MG63 (cell line): Measurements from ENCODE around the gene TOM1. TPM values are rescaled to one million over a fixed set of nuclear protein-coding genes. Genes with fewer than 3 reads are reported as not detected.

Experiments
- DNase-seq: peaks from one replicate; pipeline ENCODE4 v3.0.0-alpha.2; 2020
- H3K27me3 ChIP-seq: fragments of 250-450 bp; sonication (Bioruptor Pico); 2 replicates; pipeline ENCODE4 v1.5.1; 2020; ENCODE audit warnings: mild to moderate bottlenecking, moderate library complexity
- H3K36me3 ChIP-seq: fragments of 250-450 bp; sonication (Bioruptor Pico); 2 replicates; pipeline ENCODE4 v1.5.1; 2020; ENCODE audit warnings: mild to moderate bottlenecking, moderate library complexity
- H3K4me3 ChIP-seq: fragments of 250-450 bp; sonication (Bioruptor Pico); 2 replicates; pipeline ENCODE4 v1.5.1; 2020; ENCODE audit warnings: mild to moderate bottlenecking, moderate library complexity
- H3K9me3 ChIP-seq: fragments of 250-450 bp; sonication (Bioruptor Pico); 2 replicates; pipeline ENCODE4 v1.5.1; 2020; ENCODE audit warnings: mild to moderate bottlenecking, moderate library complexity
- total RNA-seq: library from RNA; depleted of rRNA; stranded (reverse); fragments of >200 nt; shearing (Covaris generic); gene quantifications from 2 replicates; pipeline ENCODE4 v1.2.3, GENCODE V29; 2014; ENCODE audit warnings: low replicate concordance

The TOM1 gene
- total RNA-seq, 1 experiment from 2014 or later = 18.1 TPM

DNA sequence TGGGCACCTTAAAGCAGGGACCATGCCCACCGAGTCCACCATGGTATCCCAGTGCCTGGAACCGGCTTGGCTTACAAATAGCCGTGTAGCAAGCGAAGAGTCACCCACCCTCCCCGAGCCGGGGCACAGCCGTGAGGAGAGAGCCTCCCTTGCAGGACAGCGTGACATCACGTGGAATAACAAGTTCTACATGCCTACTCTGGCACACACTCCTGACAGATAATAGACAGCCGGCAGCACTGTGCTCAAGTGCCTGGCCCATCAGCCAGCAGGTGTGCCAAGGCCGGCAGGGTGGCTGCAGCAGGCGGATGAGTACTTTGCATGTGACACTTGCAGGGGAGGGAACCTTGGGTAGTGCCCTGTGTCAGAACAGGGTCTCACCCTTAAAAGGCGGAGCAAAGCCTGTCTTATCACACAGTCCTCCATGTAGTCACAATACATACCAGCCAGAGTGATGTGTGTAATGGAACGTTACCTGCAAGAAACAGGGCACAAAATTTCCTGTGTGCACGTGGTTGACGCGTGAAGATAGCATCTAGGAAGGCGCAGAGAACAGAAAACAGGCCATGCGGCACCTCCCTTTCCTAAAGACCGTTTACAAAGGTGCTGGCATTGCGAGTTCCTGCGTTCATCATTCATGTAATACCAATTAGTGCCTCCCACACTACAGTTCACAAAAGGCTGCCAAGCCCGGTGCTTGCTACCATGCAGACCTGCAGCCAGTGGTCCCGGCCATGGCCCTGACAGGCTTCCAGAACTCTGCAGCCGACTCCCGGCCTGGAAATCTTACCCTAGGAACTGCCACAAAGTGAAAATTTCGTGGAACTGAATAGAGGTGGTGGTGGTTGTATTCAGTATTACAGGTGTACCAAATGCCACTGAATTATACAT lies 16.4 kb downstream of the TOM1 start:
- 0 out of 2 replicates have a peak, but pooled peaks cover 3% of the 10 kb centered on the region for H3K36me3 ChIP-seq

DNA sequence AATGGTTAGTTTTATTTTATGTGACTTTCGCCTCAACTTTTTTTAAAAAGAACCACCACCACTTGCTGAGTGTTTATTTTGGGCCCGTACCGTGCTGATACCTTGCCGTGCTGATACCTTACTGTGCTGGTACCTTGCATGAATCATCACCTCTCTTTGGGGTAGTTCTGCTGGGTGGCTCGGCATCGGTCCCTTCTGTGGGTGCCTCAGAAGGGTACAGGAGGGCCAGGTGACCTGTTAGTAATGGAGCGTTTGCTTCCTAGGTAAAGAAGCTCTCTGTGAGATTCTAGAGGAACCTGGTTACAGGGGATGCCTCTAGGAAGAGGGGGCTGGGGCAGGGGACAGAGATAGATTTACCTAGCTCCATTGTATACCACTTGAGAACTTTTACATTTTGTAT lies 17.1 kb downstream of the TOM1 start:
- Histone ChIP-seq H3K27me3 (no peaks in the 10 kb centered on the region), H3K4me3 (no peak overlapping the region), H3K9me3 (no peaks in the 10 kb centered on the region), H3K36me3 (0 out of 2 replicates have a peak, but pooled peaks cover 3% of the 10 kb centered on the region)
- no peak for DNase-seq

More for the DNA sequence above, 16.4 kb downstream of the TOM1 start:
- H3K27me3 ChIP-seq = no peaks in the 10 kb centered on the region
- H3K9me3 ChIP-seq = no peaks in the 10 kb centered on the region
- no peak overlapping the region for H3K4me3 ChIP-seq
- DNase-seq = no peak

DNA sequence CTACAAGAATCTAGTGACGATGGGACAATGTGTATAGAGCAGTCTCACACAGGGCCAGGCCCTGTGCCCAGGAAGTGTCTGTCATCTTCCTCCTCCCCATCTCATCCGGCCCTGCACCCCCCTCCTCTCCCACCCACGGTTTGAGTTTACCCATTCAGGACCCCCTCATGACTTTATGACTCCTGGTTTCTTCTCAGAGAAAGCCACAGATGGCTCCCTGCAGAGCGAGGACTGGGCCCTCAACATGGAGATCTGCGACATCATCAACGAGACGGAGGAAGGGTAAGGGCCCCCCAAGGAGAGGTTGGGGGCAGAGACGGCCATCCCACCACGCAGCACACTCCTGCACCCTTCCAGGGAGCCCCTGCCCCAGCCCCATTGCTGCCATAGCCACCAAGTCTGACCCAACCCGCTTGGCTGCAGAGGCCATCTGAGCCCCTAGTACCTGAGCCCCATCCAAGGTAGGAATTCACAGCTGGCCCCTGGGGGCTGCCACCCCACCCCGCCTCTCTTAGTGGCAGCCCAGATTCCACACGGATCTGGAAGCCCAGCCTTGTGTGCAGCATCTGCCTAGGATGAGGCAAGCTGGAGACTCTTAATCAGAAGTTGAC lies 18.1 kb downstream of the TOM1 start:
- H3K27me3 ChIP-seq = no peaks in the 10 kb centered on the region
- no peaks in the 10 kb centered on the region for H3K36me3 ChIP-seq
- DNase-seq = no peak
- H3K4me3 ChIP-seq = no peak overlapping the region
- H3K9me3 ChIP-seq = no peaks in the 10 kb centered on the region

DNA sequence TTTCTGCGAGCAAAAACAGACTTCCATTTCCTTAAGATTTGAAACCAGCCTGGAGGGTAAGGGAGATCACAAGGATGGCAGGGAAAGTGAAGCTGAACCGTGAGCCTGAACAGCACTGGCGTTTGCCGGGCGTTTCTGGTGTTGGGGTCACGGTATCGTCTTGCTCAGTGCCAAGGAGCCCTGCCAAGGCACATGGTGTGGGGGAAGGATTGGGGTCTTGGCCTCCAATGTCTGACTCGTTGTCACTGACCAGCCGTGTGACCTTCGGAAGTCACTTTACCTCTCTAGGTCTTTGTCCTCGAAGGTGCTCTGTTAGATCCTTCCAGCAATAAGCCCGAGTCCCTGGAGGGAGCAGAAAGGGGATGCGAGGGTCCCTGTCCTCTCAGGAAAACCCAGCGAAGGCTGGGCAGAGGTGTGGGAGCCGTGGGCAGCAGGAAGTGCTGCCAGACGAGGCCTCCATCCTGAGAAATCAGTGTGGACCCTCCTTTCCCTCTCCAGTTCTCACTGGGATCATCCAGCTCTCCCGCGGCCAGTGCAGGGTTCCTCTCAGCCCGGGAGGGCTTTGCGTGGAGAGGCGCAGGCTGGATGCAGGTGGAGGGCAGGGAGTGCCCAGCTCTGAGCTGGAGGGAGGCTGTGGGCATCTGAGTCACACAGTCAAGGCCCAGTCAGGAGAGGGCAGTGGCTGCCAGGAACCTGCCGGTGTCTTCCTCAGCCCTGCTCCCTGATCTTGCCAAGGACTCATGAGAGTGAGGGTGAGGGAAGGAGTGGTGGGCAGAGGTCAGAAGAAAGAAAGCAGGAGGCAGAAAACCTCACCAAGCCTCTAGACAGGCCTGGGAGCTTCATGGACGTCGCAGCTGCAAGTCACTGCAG lies 18.9 kb downstream of the TOM1 start:
- H3K27me3 ChIP-seq = no peaks in the 10 kb centered on the region
- H3K4me3 ChIP-seq = no peak overlapping the region
- DNase-seq = no peak
- H3K36me3 ChIP-seq = no peaks in the 10 kb centered on the region
- H3K9me3 ChIP-seq = no peaks in the 10 kb centered on the region

DNA sequence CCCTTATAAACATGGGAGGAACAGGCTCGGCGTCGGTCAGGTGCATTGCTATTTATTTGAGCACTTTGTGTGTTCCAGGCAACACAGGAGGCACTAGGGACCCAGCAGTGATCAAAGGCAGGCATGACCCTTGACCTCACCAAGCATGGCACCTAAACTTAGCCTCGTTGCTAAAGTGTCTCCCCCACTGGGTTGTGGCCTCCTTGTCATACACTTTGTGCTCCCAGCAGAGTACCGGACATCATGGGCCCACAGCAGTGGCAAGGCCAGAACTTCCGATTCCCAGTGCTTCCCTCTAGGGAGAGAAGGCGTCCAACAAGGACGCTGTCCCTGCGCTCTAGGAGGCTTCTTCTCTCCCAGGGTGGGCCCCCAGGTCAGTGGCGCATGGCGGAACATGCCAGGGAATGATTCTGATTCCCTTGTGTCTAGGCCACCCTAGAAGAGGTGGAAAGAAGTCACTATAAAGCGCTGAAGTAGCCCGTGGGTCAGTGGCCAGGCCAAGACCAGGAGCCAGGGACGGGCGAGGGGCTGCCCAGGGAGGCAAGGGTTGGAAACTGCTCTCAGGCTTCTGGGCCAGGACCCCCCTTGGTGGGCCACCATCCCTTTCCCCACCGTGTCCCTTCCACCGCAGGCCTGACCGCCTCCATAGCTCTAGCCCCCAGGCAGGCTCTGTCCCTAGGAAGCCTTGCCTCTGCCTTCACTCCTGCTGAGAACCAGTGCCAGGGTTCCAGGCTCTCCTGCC lies 19.7 kb downstream of the TOM1 start:
- no peaks in the 10 kb centered on the region for H3K27me3 ChIP-seq
- H3K36me3 ChIP-seq = no peaks in the 10 kb centered on the region
- no peaks in the 10 kb centered on the region for H3K9me3 ChIP-seq
- no peak overlapping the region for H3K4me3 ChIP-seq
- DNase-seq = no peak

DNA sequence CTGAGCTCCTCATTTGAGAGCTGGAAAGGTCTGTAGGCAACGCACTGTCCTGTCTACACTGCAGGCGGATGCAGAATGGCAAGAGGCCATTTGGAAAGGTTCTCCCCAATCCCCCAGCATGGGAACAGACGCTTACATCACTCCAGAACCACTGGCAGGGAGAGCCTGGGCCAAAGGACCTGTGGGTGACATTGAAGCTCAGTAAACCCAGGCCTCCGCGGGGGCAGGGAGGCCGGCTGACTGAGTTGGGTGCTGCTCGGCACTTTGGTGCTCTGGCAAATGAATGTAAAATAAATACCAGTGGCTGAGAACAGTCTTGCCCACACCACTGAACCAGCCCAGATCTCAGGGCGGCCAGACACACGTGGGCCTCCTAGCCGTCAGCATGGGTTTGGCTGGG lies 22.4 kb downstream of the TOM1 start:
- Histone ChIP-seq H3K36me3 (peaks cover 2% of the 10 kb centered on the region; the same call in 1 of the 2 replicates), H3K9me3 (no peaks in the 10 kb centered on the region), H3K27me3 (no peaks in the 10 kb centered on the region), H3K4me3 (no peak overlapping the region)
- DNase-seq = no peak

DNA sequence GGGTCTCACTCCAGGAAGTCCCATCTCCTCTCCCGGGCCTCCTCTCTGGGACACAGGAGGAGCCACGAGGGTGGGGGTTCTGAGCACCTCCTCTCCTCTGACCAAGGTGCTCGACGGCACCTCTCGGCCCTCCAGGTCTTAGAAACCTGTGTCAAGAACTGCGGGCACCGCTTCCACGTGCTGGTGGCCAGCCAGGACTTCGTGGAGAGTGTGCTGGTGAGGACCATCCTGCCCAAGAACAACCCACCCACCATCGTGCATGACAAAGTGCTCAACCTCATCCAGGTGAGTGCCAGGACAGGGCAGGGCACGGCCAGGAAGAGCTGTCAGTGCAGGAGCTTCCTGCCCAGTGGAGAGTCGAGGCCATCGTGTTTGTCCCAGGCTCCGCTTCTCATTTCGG lies 23.2 kb downstream of the TOM1 start:
- no peak for DNase-seq
- Histone ChIP-seq H3K36me3 (peaks cover 2% of the 10 kb centered on the region; the same call in 1 of the 2 replicates), H3K9me3 (no peaks in the 10 kb centered on the region), H3K27me3 (no peaks in the 10 kb centered on the region), H3K4me3 (no peak overlapping the region)

DNA sequence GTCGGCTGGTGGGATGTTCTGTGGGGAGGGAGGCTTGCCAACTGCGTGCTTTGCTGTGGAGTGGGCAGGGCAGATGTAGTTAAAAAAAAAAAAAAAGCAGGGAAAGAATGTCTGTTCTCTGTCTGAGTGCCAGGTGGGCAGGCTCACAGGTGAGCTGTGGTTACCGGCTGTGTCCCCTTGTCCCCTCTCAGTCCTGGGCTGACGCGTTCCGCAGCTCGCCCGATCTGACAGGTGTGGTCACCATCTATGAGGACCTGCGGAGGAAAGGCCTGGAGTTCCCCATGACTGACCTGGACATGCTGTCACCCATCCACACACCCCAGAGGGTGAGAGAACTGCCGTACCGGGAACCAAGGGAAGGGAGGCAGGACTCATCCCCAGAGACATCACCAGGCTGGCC lies 23.6 kb downstream of the TOM1 start:
- H3K9me3 ChIP-seq = no peaks in the 10 kb centered on the region
- H3K27me3 ChIP-seq = no peaks in the 10 kb centered on the region
- DNase-seq = no peak
- H3K36me3 ChIP-seq = peaks cover 2% of the 10 kb centered on the region; the same call in 1 of the 2 replicates
- no peak overlapping the region for H3K4me3 ChIP-seq

DNA sequence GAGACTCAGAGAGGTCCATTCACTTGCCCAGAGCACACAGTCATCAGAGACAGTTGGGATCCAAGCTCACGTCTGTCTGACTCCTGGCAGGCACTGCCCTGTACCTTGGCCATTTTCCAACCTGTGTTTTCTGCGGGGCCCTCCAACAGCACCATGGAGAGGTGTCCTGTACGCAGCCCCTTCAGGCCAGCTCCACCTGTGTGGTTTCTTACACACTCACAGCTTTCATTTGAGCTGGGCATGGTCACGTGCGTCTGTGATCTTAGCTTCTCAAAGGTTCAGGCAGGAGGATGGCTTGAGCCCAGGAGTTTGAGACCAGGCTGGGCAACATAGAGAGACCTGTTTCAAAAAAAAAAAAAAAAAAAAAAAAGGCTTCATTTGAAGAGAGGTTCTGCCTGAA lies 24.4 kb downstream of the TOM1 start:
- Histone ChIP-seq H3K27me3 (no peaks in the 10 kb centered on the region), H3K9me3 (no peaks in the 10 kb centered on the region), H3K36me3 (peaks cover 2% of the 10 kb centered on the region; the same call in 1 of the 2 replicates), H3K4me3 (no peak overlapping the region)
- no peak for DNase-seq

DNA sequence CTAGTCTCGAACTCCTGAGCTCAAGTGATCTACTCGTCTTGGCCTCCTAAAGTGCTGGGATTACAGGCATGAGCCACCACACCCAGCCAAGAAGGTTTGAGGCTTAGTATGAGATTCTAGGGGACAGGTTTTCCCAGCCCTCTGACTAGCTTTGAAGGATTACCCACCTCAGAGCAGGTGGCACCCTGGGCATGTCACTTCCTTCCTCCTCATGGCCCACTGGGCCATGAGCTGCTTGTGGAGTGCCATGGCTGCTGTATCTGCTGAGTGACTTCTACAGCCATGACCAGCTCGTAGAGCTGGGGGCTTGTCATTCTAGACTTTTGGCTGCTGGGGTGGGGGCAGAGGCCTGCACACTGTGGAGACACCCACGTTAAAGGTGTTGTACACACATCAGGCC lies 25.1 kb downstream of the TOM1 start:
- no peaks in the 10 kb centered on the region for H3K9me3 ChIP-seq
- DNase-seq = no peak
- no peaks in the 10 kb centered on the region for H3K27me3 ChIP-seq
- H3K36me3 ChIP-seq = peaks cover 6% of the 10 kb centered on the region
- no peak overlapping the region for H3K4me3 ChIP-seq

DNA sequence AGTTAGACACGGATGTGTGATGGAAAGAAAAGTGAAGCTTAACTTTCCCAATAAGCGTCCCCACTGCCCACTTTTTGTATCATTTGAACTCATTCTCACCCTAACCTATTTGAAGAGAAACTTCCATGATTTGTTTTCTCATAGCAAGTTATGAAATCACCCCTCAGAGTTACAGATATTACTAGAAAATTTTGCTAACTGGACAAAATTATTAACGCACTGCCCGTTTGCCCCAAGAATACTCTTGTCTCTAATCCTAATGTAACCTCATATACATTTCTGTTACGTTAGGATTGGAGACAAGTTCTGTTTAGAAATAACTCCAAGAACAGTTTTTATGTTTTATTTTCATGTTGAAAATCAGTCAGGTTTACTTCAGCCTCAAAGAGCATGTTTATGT lies 25.5 kb downstream of the TOM1 start:
- Histone ChIP-seq H3K9me3 (no peaks in the 10 kb centered on the region), H3K36me3 (peaks cover 6% of the 10 kb centered on the region), H3K4me3 (no peak overlapping the region), H3K27me3 (no peaks in the 10 kb centered on the region)
- DNase-seq = no peak

DNA sequence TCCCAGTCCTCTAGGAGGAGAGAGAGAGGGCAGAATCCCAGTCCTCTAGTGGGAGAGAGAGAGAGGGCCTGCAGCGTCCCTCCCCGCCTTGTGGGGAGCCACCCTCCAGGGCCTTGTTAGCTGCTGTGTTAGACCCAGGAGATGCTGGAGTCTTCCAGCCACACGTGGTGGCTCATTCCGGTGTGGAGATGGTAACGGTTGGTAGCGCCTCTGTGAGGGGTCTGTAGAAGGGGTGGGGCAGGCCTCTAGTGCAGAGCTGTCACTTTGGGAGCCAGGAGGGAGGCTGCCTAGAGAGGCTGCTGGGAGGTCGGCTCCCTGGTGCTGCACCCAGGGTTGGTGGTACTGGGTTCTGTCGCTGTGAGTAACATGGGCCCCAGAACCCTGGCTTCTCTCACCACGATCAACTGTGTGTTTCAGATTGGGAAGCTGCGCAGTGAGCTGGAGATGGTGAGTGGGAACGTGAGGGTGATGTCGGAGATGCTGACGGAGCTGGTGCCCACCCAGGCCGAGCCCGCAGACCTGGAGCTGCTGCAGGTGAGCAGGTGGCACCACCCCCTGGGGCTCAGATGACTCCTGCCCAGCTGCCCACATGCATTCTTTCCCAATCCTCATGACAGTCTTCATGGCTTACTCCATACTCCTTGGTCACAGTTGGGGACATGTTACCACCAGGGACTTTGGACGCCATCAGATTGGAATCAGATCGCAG lies 27.3 kb downstream of the TOM1 start:
- Histone ChIP-seq H3K4me3 (no peak overlapping the region), H3K9me3 (no peaks in the 10 kb centered on the region), H3K27me3 (no peaks in the 10 kb centered on the region), H3K36me3 (peaks cover 6% of the 10 kb centered on the region)
- DNase-seq = no peak

DNA sequence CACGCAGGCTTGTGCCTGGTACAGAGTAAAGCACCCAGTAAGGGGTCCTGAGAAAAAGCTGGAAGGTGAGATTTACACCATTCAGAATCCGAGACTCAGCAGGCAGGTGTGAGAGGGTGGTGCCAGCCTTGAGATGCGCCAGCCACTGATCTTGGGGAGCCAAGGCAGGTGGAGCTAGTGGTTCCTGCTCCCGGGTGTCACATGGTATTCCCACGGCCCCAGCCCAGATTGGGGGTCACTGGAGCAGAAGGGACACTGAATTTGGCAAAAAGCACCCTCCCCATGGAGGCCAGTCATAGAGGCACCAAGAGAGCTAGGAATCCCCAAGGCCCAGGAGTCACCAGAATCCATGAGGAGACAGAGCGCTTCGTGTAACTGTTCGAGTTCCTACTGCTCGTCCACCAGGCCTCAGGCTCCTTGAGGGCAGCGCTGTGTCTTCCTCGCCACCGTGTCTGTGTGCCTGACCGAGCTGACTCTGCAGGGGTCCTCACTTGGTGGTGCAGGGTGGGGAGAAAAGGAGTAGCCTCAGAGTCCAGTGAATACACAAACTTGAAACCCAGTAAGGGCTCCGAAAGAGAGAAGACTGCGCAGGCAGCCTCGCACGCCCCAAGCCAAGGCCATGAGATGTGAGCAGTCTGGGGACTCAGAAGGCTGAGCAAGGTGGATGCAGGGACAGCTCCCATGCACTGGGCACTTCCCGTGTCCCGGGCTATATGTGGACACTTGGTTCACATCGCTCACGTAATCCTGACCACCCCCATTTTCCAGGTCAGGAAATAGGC lies 28.2 kb downstream of the TOM1 start:
- Histone ChIP-seq H3K4me3 (no peak overlapping the region), H3K27me3 (no peaks in the 10 kb centered on the region), H3K36me3 (peaks cover 10% of the 10 kb centered on the region), H3K9me3 (no peaks in the 10 kb centered on the region)
- no peak for DNase-seq

DNA sequence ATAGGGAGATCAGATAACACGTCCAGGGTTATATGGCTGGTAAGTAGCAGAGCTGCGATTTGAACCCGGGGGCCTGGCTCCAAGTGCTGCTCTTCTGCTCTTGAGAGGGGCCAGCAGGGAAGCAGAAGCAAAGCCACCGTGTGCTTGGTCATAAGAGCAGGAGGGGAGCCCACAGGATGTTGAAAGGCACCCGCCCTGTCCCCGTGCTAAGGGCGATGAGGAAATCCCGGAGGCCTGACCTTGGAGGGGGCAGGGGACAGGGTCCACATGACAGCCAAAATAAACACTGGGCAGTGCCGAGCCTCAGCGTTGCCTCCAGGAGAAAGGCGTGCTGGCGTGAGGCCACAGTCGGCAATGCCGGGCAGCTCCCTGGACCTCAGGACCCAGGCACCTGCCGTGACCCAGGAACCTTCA lies 28.8 kb downstream of the TOM1 start:
- H3K27me3 ChIP-seq = no peaks in the 10 kb centered on the region

DNA sequence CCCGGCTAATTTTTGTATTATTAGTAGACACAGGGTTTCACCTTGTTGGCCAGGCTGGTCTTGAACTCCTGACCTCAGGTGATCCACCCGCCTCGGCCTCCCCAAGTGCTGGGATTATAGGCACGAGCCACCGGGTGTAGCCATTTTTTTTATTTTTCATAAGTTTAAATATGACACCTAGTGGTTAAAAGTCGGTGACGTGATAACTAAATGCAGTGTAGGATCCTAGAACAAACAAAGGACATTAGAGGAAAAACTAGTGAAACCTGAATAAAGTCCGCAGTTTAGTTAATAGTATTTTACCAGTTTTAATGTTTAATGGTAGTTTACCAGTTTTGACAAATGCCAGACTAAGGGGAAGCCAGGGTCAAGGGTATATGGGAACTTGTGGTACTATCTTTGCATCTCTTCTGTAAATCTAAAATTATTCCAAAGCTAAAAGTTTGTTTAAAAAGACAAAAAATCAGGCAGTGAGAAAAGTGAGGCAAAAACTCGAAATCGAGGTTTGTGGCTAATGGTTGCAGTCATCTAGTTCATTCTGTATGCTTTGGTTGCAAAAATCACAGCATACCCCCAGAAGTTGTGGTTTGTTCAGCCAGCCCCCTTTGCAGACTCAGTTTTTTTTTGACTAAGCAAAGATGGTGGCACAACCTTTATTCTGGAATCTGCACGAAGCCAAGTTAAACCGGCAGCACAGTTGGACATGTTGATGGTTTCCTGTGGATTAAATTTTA lies 29.6 kb downstream of the TOM1 start:
- Histone ChIP-seq H3K9me3 (no peaks in the 10 kb centered on the region), H3K4me3 (no peak overlapping the region), H3K27me3 (no peaks in the 10 kb centered on the region), H3K36me3 (peaks cover 10% of the 10 kb centered on the region)
- DNase-seq = no peak

More for the DNA sequence above, 28.8 kb downstream of the TOM1 start:
- Histone ChIP-seq H3K9me3 (no peaks in the 10 kb centered on the region), H3K36me3 (peaks cover 10% of the 10 kb centered on the region), H3K4me3 (no peak overlapping the region)
- no peak for DNase-seq
